K562 (cell line): ENCODE results near the gene SLAMF7. TPM values are rescaled to one million over a fixed set of nuclear protein-coding genes. Genes with fewer than 3 reads are reported as not detected.

Experiments
- polyA plus RNA-seq, 8 experiments: library from polyadenylated mRNA; depleted of rRNA in 4 of 8; stranded (reverse) in 5 of 8; unstranded in 3 of 8; fragments of >200 nt; fragmentation: Nextera tagmentation in 2 of 8; fragmentation: Illumina TruSeq in 1 of 8; extraction: Ambion mirVana in 2 of 8; extraction: Trizol in 1 of 8; gene quantifications; 2 replicates each; pipeline versions ENCODE4 v1.2.1 to v1.2.3, GENCODE V29; 2011 to 2014; ENCODE audit warnings: inconsistent platforms in 1 of 8, missing spikeins in 1 of 8
- total RNA-seq, 7 experiments: library from RNA; depleted of rRNA in 6 of 7; stranded (reverse); fragments of >200 nt in 6 of 7; fragmentation: Illumina TruSeq in 2 of 7; extraction: Trizol in 2 of 7; gene quantifications; 2 replicates each; pipeline versions ENCODE4 v1.2.1 to v1.2.3, GENCODE V29; 2011 to 2021; ENCODE audit warnings: low replicate concordance in 1 of 7
- TF ChIP-seq, protein P1 (sequence below): fragments of 200-600 bp; sonication (generic); IDR thresholded peaks from one replicate; pipeline ENCODE4 v1.6.1; 2012; ENCODE audit warnings: mild to moderate bottlenecking, low read depth, low read length, inconsistent platforms

SLAMF7 gene
- total and polyA plus RNA-seq, 9 of the 15 experiments (the other 6 are each of a cell fraction or from before 2014, with no cell fraction given), result 0.11 to 1.2 (median 0.22) TPM; not detected in 2

DNA sequence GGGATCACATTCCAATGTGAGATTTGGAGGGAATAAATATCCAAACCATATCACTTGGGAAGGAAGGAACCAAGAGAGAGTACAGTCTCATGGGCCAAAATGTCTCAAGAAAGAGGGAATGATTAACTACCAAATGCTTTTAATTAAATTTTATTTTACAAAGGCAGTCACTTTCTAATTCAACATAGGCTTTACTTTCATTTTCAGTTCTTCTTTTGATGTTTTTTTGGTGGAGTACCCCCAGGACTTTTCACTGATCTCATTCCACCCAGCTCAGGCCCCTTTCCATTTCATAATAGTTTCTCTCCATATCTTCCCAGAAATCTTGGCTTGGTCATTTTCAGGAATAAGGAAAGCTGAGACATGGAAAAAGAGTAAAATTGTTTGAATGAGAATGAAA lies 5.1 kb upstream of the SLAMF7 start (continued):
- TF ChIP-seq, protein P1, sequence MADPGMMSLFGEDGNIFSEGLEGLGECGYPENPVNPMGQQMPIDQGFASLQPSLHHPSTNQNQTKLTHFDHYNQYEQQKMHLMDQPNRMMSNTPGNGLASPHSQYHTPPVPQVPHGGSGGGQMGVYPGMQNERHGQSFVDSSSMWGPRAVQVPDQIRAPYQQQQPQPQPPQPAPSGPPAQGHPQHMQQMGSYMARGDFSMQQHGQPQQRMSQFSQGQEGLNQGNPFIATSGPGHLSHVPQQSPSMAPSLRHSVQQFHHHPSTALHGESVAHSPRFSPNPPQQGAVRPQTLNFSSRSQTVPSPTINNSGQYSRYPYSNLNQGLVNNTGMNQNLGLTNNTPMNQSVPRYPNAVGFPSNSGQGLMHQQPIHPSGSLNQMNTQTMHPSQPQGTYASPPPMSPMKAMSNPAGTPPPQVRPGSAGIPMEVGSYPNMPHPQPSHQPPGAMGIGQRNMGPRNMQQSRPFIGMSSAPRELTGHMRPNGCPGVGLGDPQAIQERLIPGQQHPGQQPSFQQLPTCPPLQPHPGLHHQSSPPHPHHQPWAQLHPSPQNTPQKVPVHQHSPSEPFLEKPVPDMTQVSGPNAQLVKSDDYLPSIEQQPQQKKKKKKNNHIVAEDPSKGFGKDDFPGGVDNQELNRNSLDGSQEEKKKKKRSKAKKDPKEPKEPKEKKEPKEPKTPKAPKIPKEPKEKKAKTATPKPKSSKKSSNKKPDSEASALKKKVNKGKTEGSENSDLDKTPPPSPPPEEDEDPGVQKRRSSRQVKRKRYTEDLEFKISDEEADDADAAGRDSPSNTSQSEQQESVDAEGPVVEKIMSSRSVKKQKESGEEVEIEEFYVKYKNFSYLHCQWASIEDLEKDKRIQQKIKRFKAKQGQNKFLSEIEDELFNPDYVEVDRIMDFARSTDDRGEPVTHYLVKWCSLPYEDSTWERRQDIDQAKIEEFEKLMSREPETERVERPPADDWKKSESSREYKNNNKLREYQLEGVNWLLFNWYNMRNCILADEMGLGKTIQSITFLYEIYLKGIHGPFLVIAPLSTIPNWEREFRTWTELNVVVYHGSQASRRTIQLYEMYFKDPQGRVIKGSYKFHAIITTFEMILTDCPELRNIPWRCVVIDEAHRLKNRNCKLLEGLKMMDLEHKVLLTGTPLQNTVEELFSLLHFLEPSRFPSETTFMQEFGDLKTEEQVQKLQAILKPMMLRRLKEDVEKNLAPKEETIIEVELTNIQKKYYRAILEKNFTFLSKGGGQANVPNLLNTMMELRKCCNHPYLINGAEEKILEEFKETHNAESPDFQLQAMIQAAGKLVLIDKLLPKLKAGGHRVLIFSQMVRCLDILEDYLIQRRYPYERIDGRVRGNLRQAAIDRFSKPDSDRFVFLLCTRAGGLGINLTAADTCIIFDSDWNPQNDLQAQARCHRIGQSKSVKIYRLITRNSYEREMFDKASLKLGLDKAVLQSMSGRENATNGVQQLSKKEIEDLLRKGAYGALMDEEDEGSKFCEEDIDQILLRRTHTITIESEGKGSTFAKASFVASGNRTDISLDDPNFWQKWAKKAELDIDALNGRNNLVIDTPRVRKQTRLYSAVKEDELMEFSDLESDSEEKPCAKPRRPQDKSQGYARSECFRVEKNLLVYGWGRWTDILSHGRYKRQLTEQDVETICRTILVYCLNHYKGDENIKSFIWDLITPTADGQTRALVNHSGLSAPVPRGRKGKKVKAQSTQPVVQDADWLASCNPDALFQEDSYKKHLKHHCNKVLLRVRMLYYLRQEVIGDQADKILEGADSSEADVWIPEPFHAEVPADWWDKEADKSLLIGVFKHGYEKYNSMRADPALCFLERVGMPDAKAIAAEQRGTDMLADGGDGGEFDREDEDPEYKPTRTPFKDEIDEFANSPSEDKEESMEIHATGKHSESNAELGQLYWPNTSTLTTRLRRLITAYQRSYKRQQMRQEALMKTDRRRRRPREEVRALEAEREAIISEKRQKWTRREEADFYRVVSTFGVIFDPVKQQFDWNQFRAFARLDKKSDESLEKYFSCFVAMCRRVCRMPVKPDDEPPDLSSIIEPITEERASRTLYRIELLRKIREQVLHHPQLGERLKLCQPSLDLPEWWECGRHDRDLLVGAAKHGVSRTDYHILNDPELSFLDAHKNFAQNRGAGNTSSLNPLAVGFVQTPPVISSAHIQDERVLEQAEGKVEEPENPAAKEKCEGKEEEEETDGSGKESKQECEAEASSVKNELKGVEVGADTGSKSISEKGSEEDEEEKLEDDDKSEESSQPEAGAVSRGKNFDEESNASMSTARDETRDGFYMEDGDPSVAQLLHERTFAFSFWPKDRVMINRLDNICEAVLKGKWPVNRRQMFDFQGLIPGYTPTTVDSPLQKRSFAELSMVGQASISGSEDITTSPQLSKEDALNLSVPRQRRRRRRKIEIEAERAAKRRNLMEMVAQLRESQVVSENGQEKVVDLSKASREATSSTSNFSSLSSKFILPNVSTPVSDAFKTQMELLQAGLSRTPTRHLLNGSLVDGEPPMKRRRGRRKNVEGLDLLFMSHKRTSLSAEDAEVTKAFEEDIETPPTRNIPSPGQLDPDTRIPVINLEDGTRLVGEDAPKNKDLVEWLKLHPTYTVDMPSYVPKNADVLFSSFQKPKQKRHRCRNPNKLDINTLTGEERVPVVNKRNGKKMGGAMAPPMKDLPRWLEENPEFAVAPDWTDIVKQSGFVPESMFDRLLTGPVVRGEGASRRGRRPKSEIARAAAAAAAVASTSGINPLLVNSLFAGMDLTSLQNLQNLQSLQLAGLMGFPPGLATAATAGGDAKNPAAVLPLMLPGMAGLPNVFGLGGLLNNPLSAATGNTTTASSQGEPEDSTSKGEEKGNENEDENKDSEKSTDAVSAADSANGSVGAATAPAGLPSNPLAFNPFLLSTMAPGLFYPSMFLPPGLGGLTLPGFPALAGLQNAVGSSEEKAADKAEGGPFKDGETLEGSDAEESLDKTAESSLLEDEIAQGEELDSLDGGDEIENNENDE, result no peak
